Measurements from ENCODE around the gene EFCAB5. TPM values are rescaled to one million over a fixed set of nuclear protein-coding genes. Genes with fewer than 3 reads are reported as not detected.

Gene EFCAB5
- total and polyA plus RNA-seq, 2 of the 13 experiments (the other 11 are each of a cell fraction or from before 2014, with no cell fraction given) = 0.15 TPM; not detected in 1

DNA sequence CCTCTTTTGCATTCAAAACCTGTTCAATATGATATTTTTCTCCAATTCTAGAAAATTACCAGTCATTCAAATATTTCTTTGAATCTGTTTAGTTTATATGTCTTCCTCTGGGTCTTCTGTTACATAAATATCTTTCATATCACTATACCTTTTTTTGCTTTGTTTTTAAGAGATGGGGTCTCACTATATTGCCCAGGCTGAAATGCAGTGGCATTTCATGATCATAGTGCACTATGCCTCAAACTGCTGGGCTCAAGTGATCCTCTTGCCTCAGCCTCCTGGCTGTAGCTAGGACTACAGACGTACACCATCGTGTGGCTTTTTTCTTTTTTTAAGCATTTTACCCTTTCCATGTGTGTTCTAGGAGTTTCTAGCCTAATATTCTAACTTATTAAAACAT lies 214.0 kb downstream of the EFCAB5 start:
- no peak overlapping the region for H3K4me2 ChIP-seq (ENCODE audit: low read depth, low read length)
- H3K9ac ChIP-seq (ENCODE audit: insufficient read depth, low read depth, low read length) = no peak overlapping the region
- H2AFZ ChIP-seq (ENCODE audit: low read length) = no peak overlapping the region
- H3K4me1 ChIP-seq (ENCODE audit: insufficient read depth, low read length) = no peaks in the 10 kb centered on the region
- FAIRE-seq (no peak), DNase-seq (ENCODE audit: low spot score) (no peak), ATAC-seq (no peak)
- no peaks in the 10 kb centered on the region for H3K27me3 ChIP-seq (ENCODE audit: control insufficient read depth in 1 of 2, insufficient read depth in 2 of 2, low read length in 2 of 2)
- H3K36me3 ChIP-seq (replicated peaks in 1 of 2; ENCODE audit: control insufficient read depth in 1 of 2, insufficient read depth in 2 of 2, low read length in 2 of 2) = peaks cover 2 to 18% of the 10 kb centered on the region in 2 experiments; a peak in 3 of 5 replicates
- no TSS peak for BruUV-seq (replicated peaks)
- TF ChIP-seq ZNF121 (CRISPR knock-in tag; IDR thresholded peaks at IDR 0.05) (peak; percentile 59; the same call in 1 of the 2 replicates), NFE2L1 (CRISPR knock-in tag; IDR thresholded peaks at IDR 0.05; ENCODE audit: borderline replicate concordance) (no peak)
- 96% methylated on average over 2 of the region's 2 CpGs for WGBS (ENCODE audit: low lambda C conversion rate)
- H3K4me3 ChIP-seq (replicated peaks in 1 of 3; ENCODE audit: insufficient read depth in 1 of 3, low read depth in 2 of 3, low read length in 3 of 3) = no peak overlapping the region
- ChIA-PET CTCF (ENCODE audit: low intra/inter-chr PET ratio, low total read pairs) (no interaction called here), POLR2A (no interaction called here)
- intact Hi-C loops (cut with micrococcal nuclease; ENCODE audit: unreplicated experiment) = no loop called here
- no peak overlapping the region for H3K27ac ChIP-seq (ENCODE audit: extremely low read length, insufficient read depth, low read length)
- in situ Hi-C loops (cut with HindIII; ENCODE audit: extremely low pct_ligation_motif_present, low pct_unique_long_range_greater_than_20kb) = no loop called here
- H3K9me3 ChIP-seq (ENCODE audit: low read length) = peaks cover 23% of the 10 kb centered on the region
- H4K20me1 ChIP-seq (ENCODE audit: insufficient read depth, low read length) = no peaks in the 10 kb centered on the region
- H3K79me2 ChIP-seq (ENCODE audit: insufficient read depth, low read length) = peaks cover 16% of the 10 kb centered on the region

MicroRNAs within 50 kb of the gene (microRNA counts, 767-probe panel; counts per million panel counts)
- not detected for microRNA hsa-miR-3184-5p
- not detected for microRNA hsa-miR-423-3p
- not detected for microRNA hsa-miR-423-5p

Small RNA genes lying within 50 kb of the gene (microRNA-seq; reads per million reads assigned to microRNA genes)
- not detected for gene MIR423

Small RNA genes lying within 50 kb of the gene (small RNA-seq; reads per million reads assigned to genes)
- gene AC104984.5 (ENCODE audit: insufficient read depth in 2 of 3, insufficient read length in 3 of 3, low read depth in 2 of 3, low replicate concordance in 1 of 3) (0 reads per million in 3 experiments), gene RNY4P13 (ENCODE audit: insufficient read depth in 2 of 3, insufficient read length in 3 of 3, low read depth in 2 of 3, low replicate concordance in 1 of 3) (0 reads per million in 3 experiments)

Other genes with a start within 250 kb of the EFCAB5 start
- gene SSH2, start 11.4 kb upstream of the EFCAB5 start, total RNA-seq (2016; rRNA removed; fragmentation: Illumina TruSeq; extraction: Trizol) = 6.0 and 8.7 TPM in 2 replicates
- 6.4 and 6.5 TPM in 2 replicates for gene SSH2, start 11.4 kb upstream of the EFCAB5 start, polyA plus RNA-seq (2011; rRNA removed)
- 12.7 and 14.3 TPM in 2 replicates for gene NSRP1, start 175.2 kb downstream of the EFCAB5 start, total RNA-seq (2016; rRNA removed; fragmentation: Illumina TruSeq; extraction: Trizol)
- gene NSRP1, start 175.2 kb downstream of the EFCAB5 start, polyA plus RNA-seq (2011; rRNA removed) = 6.9 and 7.0 TPM in 2 replicates